SK-N-DZ (cell line): ENCODE results near the gene SLC24A4.

ENCODE experiments used
- DNase-seq: peaks from one replicate; pipeline ENCODE4 v3.0.0-alpha.2; 2015; ENCODE audit warnings: low spot score

The SLC24A4 gene

DNA sequence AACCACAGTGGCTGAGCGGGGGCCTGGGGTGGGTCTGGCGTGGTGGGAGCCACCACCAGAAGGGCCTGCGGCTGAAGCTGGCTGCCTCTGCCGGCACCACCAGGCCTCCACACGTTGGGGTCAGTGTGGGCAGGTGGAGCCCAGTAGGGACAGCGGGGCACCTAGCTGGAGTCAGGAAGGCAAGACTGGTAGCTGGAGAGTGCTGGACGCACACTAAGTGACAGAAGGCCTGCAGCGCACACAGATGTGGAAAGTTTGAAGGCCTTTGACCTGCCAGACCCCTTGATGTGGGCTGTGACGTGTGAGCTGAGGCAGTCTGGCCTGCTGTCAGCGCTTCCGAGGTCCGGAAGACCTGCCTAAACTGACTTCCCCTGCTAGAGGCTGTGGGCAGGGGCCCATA, 216.9 kb downstream of the SLC24A4 start:
- DNase-seq: no peak

DNA sequence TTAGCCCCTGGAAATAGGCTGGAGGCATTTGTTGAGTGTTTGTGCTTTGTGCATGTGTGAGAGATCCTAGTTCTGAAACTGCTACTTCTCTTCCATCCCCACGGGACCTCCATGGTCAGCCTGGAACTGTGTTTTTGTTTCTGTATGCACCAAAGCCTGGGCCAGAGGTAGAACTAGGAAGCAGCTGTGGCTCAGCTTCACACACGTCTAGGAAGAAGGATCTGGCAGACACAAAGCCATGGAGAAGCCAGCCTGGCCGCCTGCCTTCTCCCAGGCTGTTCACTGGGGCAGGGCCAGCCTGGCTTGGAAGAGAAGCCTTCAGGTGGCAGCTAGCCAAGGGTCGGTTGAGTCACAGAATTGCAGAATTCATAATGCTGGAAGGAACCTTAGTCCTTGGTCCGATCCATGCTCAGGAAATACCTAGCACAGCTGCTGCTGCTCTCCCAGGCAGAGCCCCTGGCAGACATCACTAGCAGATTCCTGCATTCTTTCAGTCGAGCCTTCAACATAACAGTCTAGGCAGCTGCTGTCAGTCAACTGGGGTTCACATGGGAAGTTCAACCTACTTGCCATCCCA, 217.6 kb downstream of the SLC24A4 start:
- no peak for DNase-seq

DNA sequence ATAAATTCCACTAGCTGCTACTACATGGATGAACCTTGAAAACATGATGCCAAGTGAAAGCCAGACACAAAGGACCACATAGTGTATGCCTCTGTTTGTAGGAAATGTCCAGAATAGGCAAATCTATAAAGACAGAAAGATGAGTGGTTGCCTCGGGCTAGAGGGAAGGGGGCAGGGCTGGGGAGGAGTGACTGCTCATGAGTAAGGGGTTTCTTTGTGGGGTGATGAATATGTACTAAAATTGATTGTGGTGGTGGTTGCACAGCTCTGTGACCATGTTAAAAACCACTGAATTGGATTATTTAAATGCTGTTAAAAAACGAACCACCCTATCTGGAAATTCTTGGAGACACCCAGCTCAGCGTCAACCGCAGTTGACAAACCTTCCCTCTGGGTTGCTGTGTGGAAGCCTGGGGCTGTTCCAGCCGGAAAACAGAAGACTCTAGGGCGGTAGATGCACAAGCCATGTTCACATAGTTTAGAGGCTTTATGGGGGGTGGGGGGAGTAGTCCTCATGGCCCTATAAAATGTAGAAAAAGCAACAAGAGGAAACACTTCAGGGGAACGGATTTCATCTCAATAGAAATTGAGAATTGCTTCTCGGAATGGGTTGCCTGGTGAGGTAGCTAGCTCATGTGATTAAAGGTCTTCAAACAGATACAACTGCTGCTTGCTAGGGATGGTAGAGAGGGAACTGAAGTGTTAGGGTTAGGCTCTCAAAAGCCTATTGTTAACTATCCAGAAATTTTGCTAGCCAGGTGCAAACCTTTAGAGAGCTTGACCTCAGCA, 220.0 kb downstream of the SLC24A4 start:
- DNase-seq: no peak

DNA sequence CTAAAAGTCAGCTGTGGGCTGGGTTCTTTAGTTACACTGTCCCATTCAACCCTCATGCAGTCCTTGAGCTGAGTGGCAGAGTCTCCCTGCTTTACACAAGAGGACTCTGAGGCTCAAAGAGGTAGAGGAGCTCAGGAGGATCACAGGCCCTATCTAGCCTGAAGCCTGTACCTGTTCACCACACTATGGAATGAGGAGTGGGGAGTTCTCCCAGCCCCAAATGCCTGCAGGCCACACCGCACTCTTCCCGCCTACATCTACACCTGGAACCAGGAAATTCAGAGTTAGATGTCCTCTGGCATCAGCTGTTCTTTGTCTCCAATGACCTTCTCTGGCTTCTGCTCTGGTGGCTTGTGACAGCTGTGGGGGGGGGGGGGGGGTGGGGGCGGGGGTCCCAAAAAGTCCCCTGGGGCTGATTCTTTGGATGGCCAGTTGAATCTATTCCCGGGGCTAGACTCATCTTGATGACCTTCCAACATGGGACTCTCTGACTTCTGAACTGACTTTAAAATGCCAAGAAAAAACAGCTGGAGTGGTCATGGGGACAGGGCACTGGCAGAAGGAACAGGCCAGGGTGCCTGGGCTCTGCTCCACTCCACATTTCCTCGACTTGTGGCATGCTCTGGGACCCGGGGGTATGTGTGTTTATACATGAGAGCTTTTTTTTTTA, 221.2 kb downstream of the SLC24A4 start:
- no peak for DNase-seq

DNA sequence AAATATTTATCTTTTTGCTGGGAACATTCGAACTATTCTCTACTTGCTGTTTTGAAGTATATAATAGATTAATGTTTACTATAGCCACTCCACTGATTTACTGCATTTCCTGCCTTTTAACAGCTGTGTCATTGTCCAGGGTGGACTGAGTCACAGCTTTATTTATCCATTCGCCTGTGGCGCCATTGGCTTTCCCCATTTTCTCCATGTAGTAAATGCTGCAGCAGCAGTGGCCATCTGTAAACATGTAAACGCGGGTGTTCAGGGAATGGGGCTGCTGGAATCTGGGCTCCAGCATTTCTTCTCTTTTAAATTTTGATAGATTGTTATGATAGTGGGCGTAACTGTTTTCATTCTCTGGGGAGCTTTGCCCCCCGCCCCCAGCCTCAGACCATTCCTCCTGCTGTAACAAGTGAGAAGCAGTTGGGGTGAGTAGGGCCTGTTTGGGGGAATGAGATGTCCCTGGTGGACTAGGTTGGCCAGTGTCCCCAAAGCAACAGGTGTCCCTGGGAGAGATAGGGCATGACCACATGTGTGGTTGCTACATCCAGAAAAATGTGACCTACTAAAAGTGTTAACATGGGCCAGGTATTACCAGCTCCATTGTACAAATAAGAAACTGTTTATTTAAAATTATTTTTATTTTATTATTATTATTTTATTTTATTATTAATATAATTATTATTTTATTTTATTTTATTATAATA, 223.5 kb downstream of the SLC24A4 start:
- DNase-seq: no peak

DNA sequence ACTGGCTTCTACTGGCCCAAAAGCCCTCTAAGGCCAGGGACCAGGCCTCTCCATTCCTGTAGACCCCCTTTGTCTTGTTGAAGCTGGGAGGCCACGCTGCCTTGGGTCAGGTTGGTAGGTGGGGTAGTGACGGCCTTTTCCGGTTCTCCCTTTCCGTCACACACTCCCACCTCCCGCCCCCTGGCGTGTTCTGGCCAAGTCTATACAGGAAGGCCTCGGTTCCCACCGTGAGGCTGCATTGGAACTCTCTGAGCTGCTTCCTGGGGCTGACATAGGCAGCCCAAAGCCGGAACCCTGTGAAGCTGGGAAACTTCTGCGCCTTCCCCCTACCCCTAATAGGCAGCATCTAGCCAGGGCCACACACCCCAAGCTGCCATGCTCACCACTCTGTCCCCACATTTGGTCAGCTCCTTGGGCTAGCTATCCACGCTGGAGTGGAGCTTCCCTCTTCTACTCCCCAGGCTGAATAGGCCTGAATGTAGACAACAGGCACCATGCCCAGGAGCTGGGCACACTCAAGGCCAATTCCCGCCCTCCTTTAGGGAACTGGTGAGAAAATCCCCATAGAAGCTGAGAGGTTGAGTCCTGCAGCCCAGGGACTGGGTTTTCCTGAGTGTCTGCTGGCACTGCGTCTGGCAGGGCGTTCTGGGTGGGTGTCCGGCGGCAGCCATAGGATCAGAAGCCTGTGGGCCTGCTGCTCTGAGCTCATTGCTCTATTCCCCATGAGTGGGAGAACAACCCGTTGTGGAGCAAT, 226.3 kb downstream of the SLC24A4 start:
- DNase-seq: no peak

DNA sequence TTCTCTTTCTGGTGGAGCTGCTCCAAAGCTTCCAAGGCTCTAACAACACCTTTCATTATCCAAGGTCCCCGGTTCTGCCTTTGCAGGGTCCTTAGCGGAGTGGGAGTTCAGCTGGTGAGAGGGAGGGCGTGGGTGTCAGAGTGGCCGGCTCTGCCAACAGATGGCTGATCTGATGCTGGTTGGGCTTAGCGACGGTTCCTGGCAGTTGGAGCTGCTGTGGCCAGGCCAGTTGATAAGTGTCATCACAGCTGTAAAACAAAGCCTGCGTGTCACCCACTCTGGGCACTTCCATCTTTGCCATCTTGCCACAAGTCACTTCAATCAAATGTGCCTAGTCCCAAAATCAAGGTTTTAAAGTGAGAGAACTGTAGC, 226.9 kb downstream of the SLC24A4 start:
- no peak for DNase-seq
